Measurements from ENCODE around the gene RNASEH2A.
"Not testable (repeated sequence)": the region's sequence is repeated elsewhere in the genome, so short reads cannot be mapped to it uniquely, and the experiment has no call there.

The RNASEH2A gene

DNA sequence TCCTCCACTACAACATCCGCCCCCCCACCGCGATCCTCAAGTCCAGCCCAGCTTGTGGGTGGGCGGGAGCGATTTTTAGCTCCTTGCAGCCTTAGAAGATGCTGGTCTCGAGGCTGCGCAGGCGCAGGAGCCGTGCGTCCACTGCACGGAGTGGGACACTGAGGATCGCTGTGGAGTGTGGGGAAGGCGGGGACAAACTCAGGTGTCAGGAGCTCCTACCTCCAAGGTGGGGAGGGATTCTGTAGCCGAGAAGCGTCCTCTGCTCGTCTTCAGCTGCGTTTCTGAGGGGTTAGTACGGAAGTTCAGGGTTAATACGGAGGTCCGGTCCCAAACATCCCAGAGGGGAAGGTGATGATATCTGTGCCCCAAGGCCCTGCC is 28.2 kb downstream of the RNASEH2A start, which contains the start of gene RTBDN:
Gene RTBDN, minus strand, starts transcription at position 14 of the 378 bp plus-strand sequence. CDS start 4,600 bp downstream, outside the sequence.
- no peak for DNase-seq

GRCh38 chr19:12834976-12835757 is 28.8 kb downstream of the RNASEH2A start:
- no peak for DNase-seq

DNA sequence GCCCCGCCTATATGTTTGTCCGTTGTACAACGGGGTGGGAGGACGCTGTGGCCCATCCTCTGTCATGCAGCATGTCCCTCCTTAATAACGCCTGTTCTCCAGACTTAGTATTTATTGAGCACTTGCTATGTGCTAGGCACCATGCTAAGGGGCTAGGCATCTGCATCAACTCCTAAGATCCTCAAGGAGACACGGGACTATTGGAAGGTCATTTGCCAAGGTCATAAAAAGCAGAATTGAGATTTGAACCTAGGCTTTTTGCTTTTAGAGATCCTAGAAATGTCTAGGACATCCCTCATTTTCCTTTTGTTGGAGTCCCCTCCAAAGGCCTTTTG is 30.1 kb downstream of the RNASEH2A start:
- DNase-seq = no peak

- no peak for DNase-seq
These were observed 30.8 kb downstream of the RNASEH2A start for GRCh38 chr19:12837225-12837624.

- peak; percentile 42 for DNase-seq
These were observed 31.9 kb downstream of the RNASEH2A start, which contains the start of gene MAST1 for GRCh38 chr19:12838182-12838885. TSS of gene MAST1 (plus strand) at chr19:12838515. CDS start at chr19:12838573, 58 bp downstream.

- no peak for DNase-seq
These were observed 32.7 kb downstream of the RNASEH2A start for GRCh38 chr19:12838886-12839756.

DNA sequence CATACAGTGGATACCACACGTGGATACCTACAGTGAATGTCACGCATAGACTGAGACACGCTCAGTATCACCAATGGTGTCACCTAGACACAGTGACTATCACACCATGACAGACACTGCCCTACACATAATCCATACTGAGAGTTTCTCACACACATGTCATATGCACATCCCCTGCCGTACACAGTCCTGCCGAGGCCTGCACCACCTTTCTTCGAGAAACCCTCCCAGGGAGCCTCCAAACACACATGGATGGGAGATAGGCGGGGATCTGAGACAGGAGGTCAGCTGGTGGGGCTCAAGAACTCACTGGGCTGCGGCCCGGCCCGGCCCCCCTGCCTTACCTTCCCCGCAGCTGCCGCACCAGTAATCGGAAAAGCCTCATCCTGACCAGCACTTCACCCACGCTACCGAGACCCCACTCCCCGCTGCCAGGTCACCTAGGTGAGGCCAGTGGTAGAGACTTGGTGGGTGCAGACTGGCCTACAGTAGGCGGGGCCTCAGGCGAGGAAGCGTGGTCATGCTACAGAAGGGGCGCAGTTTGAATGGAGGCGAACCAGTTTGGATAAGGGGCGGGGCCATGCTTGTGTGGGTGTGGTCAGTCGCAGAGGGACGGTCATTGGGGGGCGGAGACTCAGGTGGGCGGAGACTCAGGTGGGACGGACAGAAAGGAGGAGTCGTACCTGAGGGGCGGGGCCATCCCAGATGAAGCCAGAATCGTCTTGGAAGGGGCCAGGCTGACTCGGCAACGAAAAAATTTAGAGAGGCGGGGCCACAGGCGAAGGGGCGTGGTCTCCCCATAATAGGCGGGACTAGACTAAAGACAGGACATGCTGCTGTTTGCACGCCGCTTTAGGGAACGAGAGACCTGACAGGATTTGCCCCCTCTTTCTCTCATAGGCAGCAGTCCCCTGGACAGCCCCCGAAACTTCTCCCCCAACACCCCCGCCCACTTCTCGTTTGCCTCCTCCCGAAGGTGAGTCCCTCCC is 34.0 kb downstream of the RNASEH2A start:
- peak; percentile 19 for DNase-seq

DNA sequence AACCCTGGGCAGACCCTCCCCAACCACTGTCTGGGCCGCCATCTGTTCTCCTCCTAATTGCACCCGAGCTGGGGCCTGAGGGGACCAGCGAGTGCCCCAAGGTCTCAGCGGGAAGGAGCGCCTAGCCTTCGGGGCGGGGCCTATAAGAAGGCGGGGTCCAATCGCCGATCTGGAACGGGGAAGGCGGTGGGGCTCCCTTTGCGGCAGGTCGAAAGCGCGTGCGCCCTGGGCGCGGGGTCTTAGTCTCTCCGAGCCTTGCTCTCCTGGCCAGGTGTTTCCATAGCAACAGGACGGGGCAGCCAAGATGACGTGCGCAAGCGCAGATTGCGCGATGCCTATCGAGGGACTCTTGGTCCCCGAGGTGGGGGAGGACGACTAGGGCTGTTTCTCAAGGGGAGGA is 34.7 kb downstream of the RNASEH2A start:
- DNase-seq = no peak

GRCh38 chr19:12842511-12842910 is 36.1 kb downstream of the RNASEH2A start:
- DNase-seq = no peak

- no peak for DNase-seq
These were observed 36.9 kb downstream of the RNASEH2A start for GRCh38 chr19:12843328-12843727.

- DNase-seq = no peak
These were observed 37.8 kb downstream of the RNASEH2A start for GRCh38 chr19:12843999-12844732.

- not testable (repeated sequence) for DNase-seq
These were observed 40.2 kb downstream of the RNASEH2A start for GRCh38 chr19:12846613-12847012.

GRCh38 chr19:12847159-12848139 is 41.1 kb downstream of the RNASEH2A start:
- DNase-seq = peak; percentile 88

DNA sequence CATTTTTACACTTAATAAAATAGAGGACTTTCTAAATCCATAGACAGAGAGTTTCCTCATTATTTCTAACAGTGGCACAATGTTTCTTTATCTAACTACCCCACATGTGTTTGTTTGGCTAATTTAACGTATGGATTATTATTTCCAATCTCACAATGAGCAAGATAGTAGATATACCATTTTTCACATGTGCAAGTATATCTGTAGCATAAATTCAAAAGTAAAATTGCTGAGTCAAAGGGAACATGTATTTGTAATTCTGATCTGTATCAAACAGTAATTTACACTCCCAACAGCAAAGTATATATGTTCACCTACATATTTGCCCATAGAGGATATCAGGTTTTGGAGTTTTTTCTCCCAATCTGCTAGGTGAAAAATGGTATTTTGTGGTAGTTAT is 50.3 kb downstream of the RNASEH2A start:
- DNase-seq = no peak

DNA sequence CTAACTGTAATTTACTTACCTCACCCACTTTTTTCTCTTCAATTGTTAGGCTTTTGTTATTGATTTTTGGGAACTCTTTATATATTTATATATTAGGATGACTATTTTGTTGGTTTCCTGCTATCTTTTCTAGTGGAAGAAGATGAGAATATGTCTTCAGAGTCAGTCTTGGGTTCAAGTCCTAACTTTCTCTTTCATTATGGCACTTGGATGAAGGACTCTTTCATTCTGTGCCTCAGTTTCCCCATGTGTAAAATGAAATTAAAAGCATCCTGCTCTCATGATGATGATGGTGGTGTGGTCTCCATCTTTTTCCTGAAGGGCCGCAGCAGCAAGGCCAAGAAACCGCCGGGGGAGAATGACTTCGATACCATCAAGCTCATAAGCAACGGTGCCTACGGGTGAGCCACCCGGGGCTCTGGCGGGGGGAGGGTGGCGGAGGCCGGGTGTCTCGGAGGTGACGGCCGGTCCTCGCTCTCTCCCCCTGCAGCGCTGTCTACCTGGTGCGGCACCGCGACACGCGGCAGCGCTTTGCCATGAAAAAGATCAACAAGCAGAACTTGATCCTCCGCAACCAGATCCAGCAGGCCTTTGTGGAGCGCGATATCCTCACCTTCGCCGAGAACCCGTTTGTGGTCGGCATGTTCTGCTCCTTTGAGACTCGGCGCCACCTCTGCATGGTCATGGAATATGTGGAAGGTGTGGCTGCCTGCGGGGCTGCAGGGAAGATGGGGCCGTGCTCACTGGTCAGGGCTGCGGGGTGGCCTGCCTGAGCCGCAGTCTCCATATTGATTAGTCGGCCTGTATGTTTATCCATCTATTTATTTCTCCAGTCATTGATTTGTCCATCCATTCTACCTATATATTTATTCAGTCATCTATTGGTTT is 51.9 kb downstream of the RNASEH2A start:
- DNase-seq = no peak

DNA sequence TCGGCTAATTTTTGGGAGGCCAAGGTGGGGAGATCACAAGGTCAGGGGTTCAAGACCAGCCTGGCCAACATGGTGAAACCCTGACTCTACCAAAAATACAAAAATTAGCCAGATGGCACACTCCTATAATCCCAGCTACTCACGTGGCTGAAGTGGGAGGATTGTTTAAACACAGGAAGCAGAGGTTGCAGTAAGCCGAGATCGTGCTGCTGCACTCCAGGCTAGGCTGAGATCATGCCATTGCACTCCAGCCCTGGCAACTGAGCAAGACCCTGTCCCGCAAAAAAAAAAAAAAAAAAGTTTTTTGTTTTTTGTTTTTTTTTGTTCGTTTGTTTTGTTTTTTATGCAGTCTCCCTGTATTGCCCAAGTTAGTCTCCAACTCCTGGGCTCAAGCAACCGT is 53.2 kb downstream of the RNASEH2A start:
- no peak for DNase-seq

Data from stimulated activated CD4-positive, alpha-beta T cell treated with anti-CD3 and anti-CD28 coated beads, Interleukin-12 subunit alpha, Interleukin-12 subunit beta, amount 100 ng/mL, for 4 hours (primary cell).